GM12878 (cell line): ENCODE measurements around the gene HRCT1. TPM values are rescaled to one million over a fixed set of nuclear protein-coding genes. Genes with fewer than 3 reads are reported as not detected.
"Not testable (repeated sequence)": the region's sequence is repeated elsewhere in the genome, so short reads cannot be mapped to it uniquely, and the experiment has no call there.

Experiments
- ATAC-seq: fragments of 200-7000 bp; cut with Tn5 transposase; 3 replicates; pipeline ENCODE4 v1.9.1; 2020; ENCODE audit warnings: mild to moderate bottlenecking, moderate library complexity
- BruUV-seq: library from RNA; stranded (reverse); fragments of 400-500 nt; replicated peaks from 2 replicates; lab custom pipeline; 2021; lab: Mats Ljungman, UMichigan
- CTCF ChIA-PET: fragments of 300-600 bp; sonication (Branson Sonifier 250); formaldehyde crosslinking; extraction: SDS; loops from one replicate; lab custom pipeline; 2021; ENCODE audit warnings: inconsistent platforms; lab: Yijun Ruan, JAX
- POLR2A ChIA-PET: fragments of 350-600 bp; formaldehyde crosslinking; extraction: SDS; loops from one replicate; lab custom pipeline; 2021; ENCODE audit warnings: inconsistent platforms; lab: Charles Lee
- RAD21 ChIA-PET: fragments of 300-600 bp; sonication (Branson Sonifier 250); formaldehyde crosslinking; loops from one replicate; lab custom pipeline; 2023; ENCODE audit warnings: antibody characterized with exemption; ENCODE audit not compliant: unreplicated experiment; lab: Charles Lee
- SMC1A ChIA-PET: fragments of 300-600 bp; sonication (Branson Sonifier 250); formaldehyde crosslinking; loops from one replicate; lab custom pipeline; 2023; ENCODE audit not compliant: unreplicated experiment, uncharacterized antibody; lab: Charles Lee
- DNase-seq: peaks from one replicate; pipeline ENCODE4 v3.0.0-alpha.2; 2011; ENCODE audit warnings: low read depth, low spot score
- FAIRE-seq: peaks from 3 replicates; lab custom pipeline; 2011; peaks lifted over from hg19 to GRCh38; lab: Jason Lieb, UNC
- H2AFZ ChIP-seq: 2 replicates; pipeline ENCODE4 v1.6.0; 2011; ENCODE audit warnings: low read depth, low read length, control low read depth; ENCODE audit not compliant: control insufficient read depth
- H3K27ac ChIP-seq: 2 replicates; pipeline ENCODE4 v1.5.1; 2011; ENCODE audit warnings: control low read depth; ENCODE audit not compliant: control insufficient read depth, insufficient read depth
- H3K27me3 ChIP-seq, 2 experiments: replicated peaks in 1 of 2; 2 replicates each; pipeline versions ENCODE4 v1.6.0 to v1.6.1; 2011; ENCODE audit warnings: low read length in 1 of 2; ENCODE audit not compliant: control insufficient read depth in 2 of 2, insufficient read depth in 2 of 2
- H3K36me3 ChIP-seq, 2 experiments: 2 replicates each; pipeline ENCODE4 v1.5.1; 2011; ENCODE audit warnings: low read length in 1 of 2; ENCODE audit not compliant: control insufficient read depth in 2 of 2, insufficient read depth in 2 of 2
- H3K4me1 ChIP-seq: 2 replicates; pipeline ENCODE4 v1.6.1; 2011; ENCODE audit warnings: mild to moderate bottlenecking, low read length, moderate library complexity, mixed read lengths; ENCODE audit not compliant: control insufficient read depth, insufficient read depth
- H3K4me2 ChIP-seq: 2 replicates; pipeline ENCODE4 v1.6.0; 2011; ENCODE audit warnings: control low read depth; ENCODE audit not compliant: control insufficient read depth, insufficient read depth
- H3K4me3 ChIP-seq: fragments of 200-600 bp; sonication (generic); 2 replicates; pipeline ENCODE4 v1.5.1; 2016
- H3K79me2 ChIP-seq: 2 replicates; pipeline ENCODE4 v1.6.0; 2011; ENCODE audit warnings: low read length; ENCODE audit not compliant: control insufficient read depth, insufficient read depth
- H3K9ac ChIP-seq: 2 replicates; pipeline ENCODE4 v1.8.0; 2011; ENCODE audit warnings: low read length, control low read depth, mixed read lengths; ENCODE audit not compliant: control insufficient read depth, insufficient read depth
- H3K9me3 ChIP-seq: replicated peaks from 3 replicates; pipeline ENCODE4 v1.5.1; 2011; ENCODE audit warnings: mild to moderate bottlenecking, low read length; ENCODE audit not compliant: control insufficient read depth, insufficient read depth
- H4K20me1 ChIP-seq: 2 replicates; pipeline ENCODE4 v1.6.0; 2011; ENCODE audit not compliant: control insufficient read depth, insufficient read depth
- ATF7 ChIP-seq: fragments of 450-650 bp; IDR thresholded peaks from 2 replicates; pipeline ENCODE4 v1.6.1; 2016; ENCODE audit warnings: low read depth, mild to moderate bottlenecking
- CBFB ChIP-seq: IDR thresholded peaks from 2 replicates; pipeline ENCODE4 v1.6.1; 2016; ENCODE audit warnings: antibody characterized with exemption, low read depth
- EZH2 ChIP-seq: IDR thresholded peaks from 2 replicates; pipeline ENCODE4 v1.6.1; 2012; ENCODE audit warnings: low read depth, mild to moderate bottlenecking, control low read depth, inconsistent platforms, low read length, borderline replicate concordance; ENCODE audit not compliant: control insufficient read depth
- FOXM1 ChIP-seq: IDR thresholded peaks from 2 replicates; pipeline ENCODE4 v1.6.1; 2012; ENCODE audit warnings: low read depth, mild to moderate bottlenecking, inconsistent platforms, low read length, moderate library complexity
- RELA ChIP-seq: fragments of 450-650 bp; IDR thresholded peaks from 2 replicates; pipeline ENCODE4 v1.8.0; 2014; ENCODE audit warnings: borderline replicate concordance; ENCODE audit not compliant: partially characterized antibody
- TBL1XR1 ChIP-seq: IDR thresholded peaks from 2 replicates; pipeline ENCODE4 v1.6.1; 2012; ENCODE audit warnings: low read depth, low read length, improper control_type of control experiment
- TCF12 ChIP-seq: IDR thresholded peaks from 2 replicates; pipeline ENCODE4 v1.6.1; 2011; ENCODE audit warnings: low read depth, mild to moderate bottlenecking, low read length
- WGBS: methylation state at CpG from one replicate; pipeline ENCODE4 v1.1.6; 2016; ENCODE audit warnings: low lambda C conversion rate; ENCODE audit not compliant: insufficient replicate concordance, insufficient coverage; ENCODE audit errors: missing lambda C conversion rate; 5-methylcytosine and 5-hydroxymethylcytosine counted together
- in situ Hi-C: fragments of 300-500 bp; cut with MboI; formaldehyde crosslinking; loops from 9 replicates; pipeline ENCODE4 v1.14.3; 2018; ENCODE audit warnings: mixed read lengths
- intact Hi-C: fragments of 100-400 bp; cut with micrococcal nuclease; formaldehyde crosslinking; loops from one replicate; pipeline ENCODE4 v1.14.2; 2022; ENCODE audit not compliant: unreplicated experiment
- polyA plus RNA-seq, 11 experiments: library from polyadenylated mRNA; depleted of rRNA in 4 of 11; unstranded in 6 of 11; stranded (reverse) in 5 of 11; fragments of >200 nt; fragmentation: Nextera tagmentation in 4 of 11; fragmentation: Illumina TruSeq in 1 of 11; extraction: Ambion mirVana in 4 of 11; extraction: Trizol in 1 of 11; gene quantifications; 1 replicate in 1 of 11; 2 replicates in 10 of 11; pipeline versions ENCODE4 v1.2.1 to v1.2.3, GENCODE V29; 2011 to 2016; ENCODE audit warnings: inconsistent platforms in 2 of 11, missing spikeins in 2 of 11, low read depth in 1 of 11
- total RNA-seq, 4 experiments: library from RNA; depleted of rRNA in 3 of 4; stranded (reverse); fragments of >200 nt in 3 of 4; fragmentation: Illumina TruSeq in 1 of 4; extraction: Trizol in 1 of 4; gene quantifications; 2 replicates each; pipeline versions ENCODE4 v1.2.1 to v1.2.3, GENCODE V29; 2013 to 2021
- TF ChIP-seq, protein P1 (sequence below): IDR thresholded peaks from 2 replicates; pipeline ENCODE4 v1.6.1; 2011; ENCODE audit warnings: mild to moderate bottlenecking, low read depth, low read length, moderate library complexity; ENCODE audit not compliant: insufficient replicate concordance

HRCT1 gene
- total and polyA plus RNA-seq, 10 of the 15 experiments (the other 5 are each of a cell fraction or from before 2014, with no cell fraction given), result not detected

DNA sequence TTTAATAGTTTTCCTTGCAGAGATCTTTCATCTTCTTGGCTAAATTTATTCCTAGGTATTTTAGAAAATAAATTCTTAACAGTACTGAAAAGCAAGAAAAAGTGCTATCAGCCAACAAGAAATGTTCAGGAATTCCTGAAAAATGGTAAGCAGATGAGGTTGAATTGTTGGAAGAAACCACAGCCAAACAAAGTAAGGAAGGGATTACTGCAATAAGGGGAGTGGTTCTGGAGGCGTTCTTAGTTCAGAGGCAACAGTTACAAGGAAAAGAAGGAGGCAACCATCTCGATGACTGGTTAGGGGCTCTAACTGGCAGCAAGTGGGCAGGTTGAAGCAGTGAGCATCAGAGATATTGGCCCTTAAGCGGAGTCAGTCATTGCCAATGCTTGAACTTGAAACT lies 23.0 kb upstream of the HRCT1 start:
- H3K4me3 ChIP-seq, result no peak overlapping the region
- no peak for FAIRE-seq
- no peak for ATAC-seq
- ChIA-PET CTCF (interaction anchor here (0.9 to 6.6 kb wide), 28 partner anchors 9 to 279 kb away, joined by 4 to 292 read pairs (median 8); partner anchors contain the start of genes FAM221B, GBA2, HINT2 and RGP1), SMC1A (interaction anchor here (0.7 to 3.0 kb wide), 24 partner anchors 11 to 224 kb away, joined by 3 to 117 read pairs (median 6); partner anchors contain the start of genes FAM221B, OR13J1, SPAG8 and TMEM8B), POLR2A (interaction anchor here (2.3 kb wide), 1 partner anchor 57 kb away, joined by 11 read pairs; no protein-coding TSS in a partner anchor)
- no peaks in the 10 kb centered on the region for H3K9me3 ChIP-seq
- H3K79me2 ChIP-seq, result no peaks in the 10 kb centered on the region
- no peaks in the 10 kb centered on the region for H4K20me1 ChIP-seq
- in situ Hi-C loops, result loop anchor here (5.0 kb wide), 1 partner anchor 96 kb away; no protein-coding TSS in a partner anchor
- 67% methylated on average over 3 of the region's 3 CpGs for WGBS
- no peak overlapping the region for H2AFZ ChIP-seq
- H3K27me3 ChIP-seq, result no peaks in the 10 kb centered on the region
- no peak overlapping the region for H3K4me2 ChIP-seq
- intact Hi-C loops, result loop anchor here (1.0 to 5.0 kb wide), 3 partner anchors 57 to 146 kb away; no protein-coding TSS in a partner anchor
- no TSS peak for BruUV-seq
- H3K36me3 ChIP-seq, result no peaks in the 10 kb centered on the region
- no peaks in the 10 kb centered on the region for H3K4me1 ChIP-seq
- TF ChIP-seq TCF12 (no peak), EZH2 (no peak), FOXM1 (no peak), TBL1XR1 (no peak), ATF7 (no peak), CBFB (no peak), RELA (no peak)
- TF ChIP-seq, protein P1, sequence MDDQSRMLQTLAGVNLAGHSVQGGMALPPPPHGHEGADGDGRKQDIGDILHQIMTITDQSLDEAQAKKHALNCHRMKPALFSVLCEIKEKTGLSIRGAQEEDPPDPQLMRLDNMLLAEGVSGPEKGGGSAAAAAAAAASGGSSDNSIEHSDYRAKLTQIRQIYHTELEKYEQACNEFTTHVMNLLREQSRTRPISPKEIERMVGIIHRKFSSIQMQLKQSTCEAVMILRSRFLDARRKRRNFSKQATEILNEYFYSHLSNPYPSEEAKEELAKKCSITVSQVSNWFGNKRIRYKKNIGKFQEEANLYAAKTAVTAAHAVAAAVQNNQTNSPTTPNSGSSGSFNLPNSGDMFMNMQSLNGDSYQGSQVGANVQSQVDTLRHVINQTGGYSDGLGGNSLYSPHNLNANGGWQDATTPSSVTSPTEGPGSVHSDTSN, result no peak
- TF ChIP-seq, all 136 proteins: peak for 0
- Histone ChIP-seq H3K27ac (no peak overlapping the region), H3K9ac (no peak overlapping the region)
- DNase-seq, result no peak
- RAD21 ChIA-PET, result interaction anchor here (0.8 to 6.2 kb wide), 14 partner anchors 20 to 236 kb away, joined by 3 to 138 read pairs (median 7); partner anchors contain the start of genes FAM221B, SPAG8 and TMEM8B

DNA sequence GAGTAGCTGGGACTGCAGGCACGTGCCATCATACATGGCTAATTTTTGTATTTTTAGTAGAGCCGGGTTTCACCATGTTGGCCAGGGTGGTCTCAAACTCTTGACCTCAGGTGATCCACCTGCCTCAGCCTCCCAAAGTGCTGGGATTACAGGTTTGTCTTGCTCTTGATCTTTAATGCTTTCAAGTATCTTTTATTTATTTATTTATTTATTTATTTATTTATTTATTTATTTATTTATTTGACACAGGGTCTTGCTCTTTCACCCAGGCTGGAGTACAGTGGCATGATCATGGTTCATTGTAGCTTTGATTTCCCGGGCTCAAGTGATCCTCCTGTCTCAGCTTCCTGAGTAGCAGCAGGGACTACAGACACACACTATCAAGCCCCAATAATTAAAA lies 21.1 kb upstream of the HRCT1 start:
- RAD21 ChIA-PET, result interaction anchor here (0.8 to 2.3 kb wide), 3 partner anchors 51 to 125 kb away, joined by 3 to 11 read pairs (median 3); no protein-coding TSS in a partner anchor
- H3K27ac ChIP-seq, H3K9me3 ChIP-seq, BruUV-seq, POLR2A ChIA-PET, H3K9ac ChIP-seq, H4K20me1 ChIP-seq, DNase-seq, H3K27me3 ChIP-seq, H2AFZ ChIP-seq, H3K4me2 ChIP-seq, FAIRE-seq, H3K4me3 ChIP-seq, ATAC-seq, H3K79me2 ChIP-seq, H3K36me3 ChIP-seq, H3K4me1 ChIP-seq: not testable (repeated sequence)
- CTCF ChIA-PET, result interaction anchor here (0.7 to 1.9 kb wide), 5 partner anchors 58 to 239 kb away, joined by 3 to 6 read pairs (median 3); no protein-coding TSS in a partner anchor
- WGBS, result 62% methylated on average over 3 of the region's 3 CpGs
- intact Hi-C loops (loop anchor here (5.0 kb wide), 1 partner anchor 148 kb away; no protein-coding TSS in a partner anchor), in situ Hi-C loops (loop anchor here (5.0 kb wide), 1 partner anchor 98 kb away; no protein-coding TSS in a partner anchor)
- SMC1A ChIA-PET, result interaction anchor here (1.0 kb wide), 1 partner anchor 59 kb away, joined by 4 read pairs; no protein-coding TSS in a partner anchor
